Esophagus muscularis mucosa (tissue), 3 donors: Measurements from ENCODE around the gene SOST.

Experiments used
- CTCF ChIP-seq, 3 experiments: fragments of 200-600 bp in 2 of 3; fragments of 450-650 bp in 1 of 3; sonication (generic) in 2 of 3; IDR thresholded peaks; one replicate each; pipeline ENCODE4 v1.5.1; 2017 to 2019; ENCODE audit warnings: antibody characterized with exemption in 3 of 3, mild to moderate bottlenecking in 2 of 3, moderate library complexity in 1 of 3
- POLR2A ChIP-seq: fragments of 450-650 bp; IDR thresholded peaks from one replicate; pipeline ENCODE4 v1.6.1; 2017; ENCODE audit warnings: antibody characterized with exemption, moderate library complexity, mild to moderate bottlenecking, low read depth

GRCh38 chr17:43788540-43788939, 29.9 kb upstream of the SOST start:
- TF ChIP-seq CTCF (IDR thresholded peaks at IDR 0.05): no peak
- TF ChIP-seq POLR2A: no peak
